ENCODE measurements around the gene MUS81.

MUS81 gene

GRCh38 chr11:65866509-65867283, 6.5 kb downstream of the MUS81 start:
- TF ChIP-seq, protein P1, sequence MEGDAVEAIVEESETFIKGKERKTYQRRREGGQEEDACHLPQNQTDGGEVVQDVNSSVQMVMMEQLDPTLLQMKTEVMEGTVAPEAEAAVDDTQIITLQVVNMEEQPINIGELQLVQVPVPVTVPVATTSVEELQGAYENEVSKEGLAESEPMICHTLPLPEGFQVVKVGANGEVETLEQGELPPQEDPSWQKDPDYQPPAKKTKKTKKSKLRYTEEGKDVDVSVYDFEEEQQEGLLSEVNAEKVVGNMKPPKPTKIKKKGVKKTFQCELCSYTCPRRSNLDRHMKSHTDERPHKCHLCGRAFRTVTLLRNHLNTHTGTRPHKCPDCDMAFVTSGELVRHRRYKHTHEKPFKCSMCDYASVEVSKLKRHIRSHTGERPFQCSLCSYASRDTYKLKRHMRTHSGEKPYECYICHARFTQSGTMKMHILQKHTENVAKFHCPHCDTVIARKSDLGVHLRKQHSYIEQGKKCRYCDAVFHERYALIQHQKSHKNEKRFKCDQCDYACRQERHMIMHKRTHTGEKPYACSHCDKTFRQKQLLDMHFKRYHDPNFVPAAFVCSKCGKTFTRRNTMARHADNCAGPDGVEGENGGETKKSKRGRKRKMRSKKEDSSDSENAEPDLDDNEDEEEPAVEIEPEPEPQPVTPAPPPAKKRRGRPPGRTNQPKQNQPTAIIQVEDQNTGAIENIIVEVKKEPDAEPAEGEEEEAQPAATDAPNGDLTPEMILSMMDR (IDR thresholded peaks at IDR 0.05; ENCODE audit: insufficient read depth, low read length, poor library complexity, severe bottlenecking), result no peak
- no peaks in the 10 kb centered on the region for H3K27me3 ChIP-seq (replicated peaks; ENCODE audit: control insufficient read depth, insufficient read depth, low read length)
- no peak overlapping the region for H3K4me3 ChIP-seq (replicated peaks; ENCODE audit: low read depth, low read length)
- DNase-seq (ENCODE audit: extremely low read depth, insufficient read length), result no peak
- peaks cover 44% of the 10 kb centered on the region for H3K36me3 ChIP-seq (ENCODE audit: control insufficient read depth, insufficient read depth, low read length)

DNA sequence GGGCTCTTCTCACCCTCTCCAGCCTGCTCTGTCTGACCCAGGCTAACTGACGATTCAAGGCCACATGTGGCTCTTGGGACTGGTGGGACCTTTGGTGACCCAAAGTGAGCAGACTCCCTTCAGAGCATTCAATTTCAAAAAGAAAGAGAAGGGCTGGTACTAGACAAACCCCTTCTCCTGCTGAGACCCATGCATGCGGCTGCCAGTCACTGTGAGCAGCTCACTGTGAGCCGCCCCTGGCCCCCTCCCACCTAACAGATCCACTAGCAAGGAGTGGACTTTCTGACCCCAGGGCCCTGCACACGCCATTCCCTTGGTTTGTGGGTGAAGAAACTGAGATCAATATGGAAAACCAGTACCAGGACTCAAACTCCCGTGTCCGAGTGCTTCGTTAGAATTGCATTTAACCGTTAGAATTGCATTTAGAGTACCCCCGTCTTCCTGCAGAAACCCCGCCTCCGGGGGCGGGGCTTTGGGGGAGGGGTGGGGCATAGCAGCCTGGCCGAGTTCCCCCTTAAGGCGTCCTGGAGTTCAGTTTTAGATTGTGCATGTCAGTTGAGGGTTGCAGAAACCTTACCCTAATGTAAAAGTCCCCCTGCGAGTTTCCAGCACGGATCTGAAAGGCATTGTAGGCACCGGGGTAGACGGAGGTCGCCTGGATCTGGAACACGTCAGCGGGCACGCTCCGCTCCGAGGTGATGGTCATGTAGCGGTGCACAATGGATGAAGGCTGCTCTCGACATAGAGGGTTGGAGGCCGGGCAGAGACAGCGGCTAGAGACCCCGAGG, 7.2 kb downstream of the MUS81 start:
- TF ChIP-seq, protein P1 (IDR thresholded peaks at IDR 0.05; ENCODE audit: insufficient read depth, low read length, poor library complexity, severe bottlenecking), result no peak
- no peak for DNase-seq (ENCODE audit: extremely low read depth, insufficient read length)
- Histone ChIP-seq H3K4me3 (replicated peaks; ENCODE audit: low read depth, low read length) (no peak overlapping the region), H3K27me3 (replicated peaks; ENCODE audit: control insufficient read depth, insufficient read depth, low read length) (no peaks in the 10 kb centered on the region), H3K36me3 (ENCODE audit: control insufficient read depth, insufficient read depth, low read length) (peaks cover 40% of the 10 kb centered on the region)

DNA sequence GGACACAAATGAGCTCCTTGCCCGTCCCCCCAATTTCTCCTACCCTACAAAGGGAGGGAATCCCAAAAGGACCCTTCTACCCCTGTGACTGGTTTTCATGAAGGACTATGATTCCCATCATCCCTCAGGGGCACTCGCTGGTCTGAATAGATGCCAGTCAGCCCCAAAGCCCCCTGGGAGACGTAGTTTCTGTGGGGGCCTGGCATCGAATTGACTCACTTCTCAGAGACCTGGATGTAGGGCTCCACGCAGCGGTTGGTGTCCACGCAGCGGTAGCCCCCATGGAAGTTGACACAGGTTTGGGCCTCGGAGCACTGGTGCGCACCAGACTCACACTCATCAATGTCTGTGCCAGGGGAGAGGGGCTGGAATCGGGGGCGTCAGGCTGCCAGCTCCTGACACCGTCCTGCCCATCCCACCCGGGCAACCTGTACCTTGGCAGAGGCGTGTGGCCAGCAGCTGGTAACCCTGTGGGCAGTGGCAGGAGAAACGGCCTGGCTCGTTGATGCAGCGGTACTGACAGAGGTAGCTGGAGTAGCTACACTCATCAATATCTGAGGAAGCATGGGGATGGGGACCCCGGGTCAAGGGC, 7.9 kb downstream of the MUS81 start:
- no peak for DNase-seq (ENCODE audit: extremely low read depth, insufficient read length)
- Histone ChIP-seq H3K4me3 (replicated peaks; ENCODE audit: low read depth, low read length) (no peak overlapping the region), H3K27me3 (replicated peaks; ENCODE audit: control insufficient read depth, insufficient read depth, low read length) (no peaks in the 10 kb centered on the region), H3K36me3 (ENCODE audit: control insufficient read depth, insufficient read depth, low read length) (peaks cover 34% of the 10 kb centered on the region)
- TF ChIP-seq, protein P1 (IDR thresholded peaks at IDR 0.05; ENCODE audit: insufficient read depth, low read length, poor library complexity, severe bottlenecking), result no peak

DNA sequence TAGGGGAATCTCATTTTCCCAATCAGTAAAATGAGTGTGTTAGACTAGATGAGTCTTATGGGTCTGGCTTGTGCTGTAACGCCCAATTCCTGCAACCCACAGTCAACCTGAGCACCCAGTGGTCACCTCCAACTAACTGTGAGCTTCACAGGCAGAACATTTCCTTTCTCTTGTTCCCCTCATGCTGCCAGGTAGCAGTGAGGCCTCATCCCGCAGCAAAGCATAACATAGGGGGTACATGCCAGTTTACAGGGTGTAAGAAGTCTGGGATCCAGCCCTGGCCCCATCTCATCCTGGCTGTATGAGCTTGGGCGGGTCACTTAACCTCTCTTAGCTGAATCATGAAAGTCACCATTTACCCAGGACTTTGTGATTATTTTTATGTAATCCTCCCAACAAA, 8.7 kb downstream of the MUS81 start:
- Histone ChIP-seq H3K36me3 (ENCODE audit: control insufficient read depth, insufficient read depth, low read length) (peaks cover 27% of the 10 kb centered on the region), H3K27me3 (replicated peaks; ENCODE audit: control insufficient read depth, insufficient read depth, low read length) (no peaks in the 10 kb centered on the region), H3K4me3 (replicated peaks; ENCODE audit: low read depth, low read length) (no peak overlapping the region)
- no peak for DNase-seq (ENCODE audit: extremely low read depth, insufficient read length)
- TF ChIP-seq, protein P1 (IDR thresholded peaks at IDR 0.05; ENCODE audit: insufficient read depth, low read length, poor library complexity, severe bottlenecking), result no peak

DNA sequence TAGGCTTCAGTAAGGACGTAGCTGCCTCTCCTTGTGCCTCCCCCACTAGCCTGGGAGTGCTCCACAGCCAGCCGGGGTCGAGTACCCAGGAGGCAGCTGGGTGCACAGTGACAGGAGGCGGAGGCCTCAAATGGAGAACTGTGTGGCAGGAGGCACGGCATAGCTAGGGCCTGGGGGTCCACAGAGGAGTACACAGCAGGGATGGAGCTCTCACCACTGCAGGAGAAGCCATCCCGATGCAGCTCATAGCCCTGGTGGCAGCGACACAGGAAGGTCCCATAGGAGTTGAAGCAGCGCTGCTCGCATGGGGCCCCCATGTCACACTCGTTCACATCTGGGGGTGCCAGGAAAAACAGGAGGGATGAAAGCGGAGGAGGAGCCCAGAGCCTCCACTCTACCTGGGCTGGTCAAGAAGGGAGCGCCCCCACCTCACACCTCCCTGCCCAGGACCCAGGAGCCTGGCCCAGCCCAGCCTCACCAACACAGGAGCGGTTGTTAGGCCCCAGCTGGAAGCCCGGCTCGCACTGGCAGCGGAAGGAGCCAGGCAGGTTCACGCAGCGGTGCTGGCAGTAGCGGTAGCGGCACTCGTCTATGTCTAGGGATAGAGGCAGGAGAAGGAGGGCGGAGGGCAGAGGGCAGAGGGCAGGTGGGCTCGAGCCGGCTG, 9.5 kb downstream of the MUS81 start:
- no peak for DNase-seq (ENCODE audit: extremely low read depth, insufficient read length)
- TF ChIP-seq, protein P1 (IDR thresholded peaks at IDR 0.05; ENCODE audit: insufficient read depth, low read length, poor library complexity, severe bottlenecking), result no peak
- Histone ChIP-seq H3K27me3 (replicated peaks; ENCODE audit: control insufficient read depth, insufficient read depth, low read length) (no peaks in the 10 kb centered on the region), H3K36me3 (ENCODE audit: control insufficient read depth, insufficient read depth, low read length) (peaks cover 18% of the 10 kb centered on the region), H3K4me3 (replicated peaks; ENCODE audit: low read depth, low read length) (no peak overlapping the region)

All from GM06990 (cell line).